Activated gamma-delta T cell treated with anti-CD3 and anti-CD28 coated beads, Interleukin-2, amount 50 U/mL, for 16 hours (primary cell): ENCODE measurements around the gene RFTN1.

ENCODE experiments used
- DNase-seq: peaks from one replicate; pipeline ENCODE4 v3.0.0-alpha.2; 2020; ENCODE audit warnings: low read depth

Gene RFTN1

DNA sequence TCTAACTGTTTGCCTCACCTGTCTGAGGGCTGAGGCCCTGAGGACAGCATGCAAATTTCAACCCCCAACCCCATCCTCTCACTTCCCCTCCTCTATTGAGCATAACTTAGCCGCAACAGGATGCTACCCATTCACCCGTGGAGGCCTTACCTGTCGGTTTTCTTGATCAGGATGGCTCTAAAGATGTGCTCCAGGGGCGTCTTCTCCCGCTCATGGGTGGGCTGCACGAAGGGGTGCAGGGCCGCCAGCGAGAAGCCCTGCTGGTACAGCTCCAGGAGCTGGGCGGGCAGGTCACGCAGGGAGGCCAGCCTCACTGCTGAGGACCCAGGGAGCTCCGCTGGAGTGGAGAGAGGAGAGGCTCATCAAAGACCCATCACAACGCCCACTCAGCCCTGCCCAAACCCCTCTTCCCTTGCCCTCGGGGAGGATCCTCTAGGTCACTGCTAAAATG is 79.8 kb downstream of the RFTN1 start:
- no peak for DNase-seq

DNA sequence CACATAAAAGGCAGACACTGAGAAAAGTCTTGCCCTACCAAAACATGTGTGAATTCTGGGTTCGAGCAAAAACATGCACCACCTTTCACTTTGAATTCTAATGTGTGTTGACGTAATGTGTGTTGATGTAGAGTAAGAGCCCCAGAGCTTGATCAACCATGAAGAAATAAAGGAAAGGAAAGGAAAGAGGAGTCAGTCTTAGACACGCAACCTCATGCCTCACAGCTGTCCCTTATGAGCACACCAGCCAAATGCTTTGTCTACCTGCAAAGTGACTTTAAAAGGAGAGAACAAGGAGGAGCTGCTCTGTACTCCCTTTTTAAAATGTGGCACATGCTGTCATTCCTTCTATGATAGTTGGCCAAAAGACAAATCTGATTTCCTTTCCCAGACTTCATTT is 80.8 kb downstream of the RFTN1 start:
- DNase-seq, result no peak

DNA sequence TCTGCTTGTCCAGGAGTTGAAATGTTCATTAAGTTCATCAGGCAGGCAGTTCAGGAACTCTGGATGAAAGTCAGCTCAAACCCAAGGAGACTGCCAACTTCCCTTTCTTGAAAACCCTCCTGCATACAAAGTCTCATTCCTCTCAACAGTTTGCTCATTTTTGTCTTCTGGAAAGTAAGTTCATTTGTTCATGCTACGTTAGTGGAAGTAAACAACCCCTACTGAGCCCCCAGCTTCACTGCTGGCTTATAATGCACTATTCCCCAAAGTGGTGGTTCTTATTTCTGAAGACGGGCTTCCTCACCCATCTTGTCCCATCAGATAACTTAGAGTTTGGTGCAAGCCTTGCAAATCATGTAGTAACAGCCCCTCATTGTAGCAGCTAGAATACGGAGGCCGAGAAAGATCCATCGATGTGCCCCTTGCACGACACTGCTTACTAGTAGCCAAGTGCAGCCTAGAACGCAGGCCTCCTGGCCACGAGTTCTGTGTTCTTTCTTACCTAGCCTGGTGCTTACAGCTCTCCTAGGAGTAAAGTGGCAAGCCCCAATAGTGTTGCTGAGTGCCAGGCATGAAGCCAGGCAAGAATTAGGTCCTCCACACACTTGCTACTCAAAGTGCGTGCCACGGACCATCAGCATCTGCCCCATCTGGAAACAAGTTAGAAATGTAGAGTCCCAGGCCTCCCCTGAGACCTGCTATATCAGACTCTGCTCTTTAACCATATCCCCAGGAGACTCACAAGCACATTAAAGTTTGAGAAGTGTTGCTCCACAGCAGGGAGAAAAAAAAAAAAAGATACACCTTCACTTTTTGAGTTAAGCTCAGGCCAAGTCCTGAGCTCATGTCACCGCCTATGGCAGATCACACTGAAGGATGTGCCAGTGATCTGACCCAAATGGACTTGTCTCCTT is 82.5 kb downstream of the RFTN1 start:
- no peak for DNase-seq

DNA sequence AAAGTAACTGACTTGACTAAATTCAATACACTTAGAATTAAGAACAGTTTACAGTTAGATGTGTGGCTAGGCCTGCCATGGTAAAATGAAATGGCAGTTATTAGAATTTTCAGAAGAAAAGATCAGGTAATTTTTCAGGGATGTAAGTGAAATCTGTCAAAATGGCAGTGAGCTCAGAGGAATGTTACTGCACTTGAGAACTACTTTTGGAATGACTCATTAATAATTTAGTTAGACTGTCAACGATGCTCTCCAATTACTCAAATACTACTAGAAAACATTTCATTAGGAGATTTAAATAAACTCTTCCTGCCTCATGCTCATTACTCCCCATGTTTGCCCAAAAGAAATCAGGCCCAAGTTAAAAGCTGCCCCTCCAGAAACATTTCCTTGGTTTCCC is 84.4 kb downstream of the RFTN1 start:
- DNase-seq, result no peak

DNA sequence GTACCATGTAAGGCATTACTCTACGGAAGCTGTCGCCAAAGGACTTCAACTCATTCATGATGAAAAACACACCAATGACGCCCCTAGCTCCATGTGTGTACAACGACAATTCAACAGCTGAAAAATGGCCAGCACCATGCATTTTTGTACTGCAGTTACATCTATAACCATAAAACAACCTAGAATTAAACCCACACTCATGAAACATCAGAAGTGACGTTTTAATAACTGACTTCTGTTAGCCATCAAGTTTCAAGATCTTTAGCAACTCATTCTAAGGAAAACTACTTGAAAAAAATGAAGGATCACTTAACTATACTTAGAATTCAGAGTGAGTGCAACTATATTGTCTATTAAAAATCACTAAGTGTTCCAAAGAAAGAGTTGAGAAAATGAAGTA is 84.9 kb downstream of the RFTN1 start:
- no peak for DNase-seq

DNA sequence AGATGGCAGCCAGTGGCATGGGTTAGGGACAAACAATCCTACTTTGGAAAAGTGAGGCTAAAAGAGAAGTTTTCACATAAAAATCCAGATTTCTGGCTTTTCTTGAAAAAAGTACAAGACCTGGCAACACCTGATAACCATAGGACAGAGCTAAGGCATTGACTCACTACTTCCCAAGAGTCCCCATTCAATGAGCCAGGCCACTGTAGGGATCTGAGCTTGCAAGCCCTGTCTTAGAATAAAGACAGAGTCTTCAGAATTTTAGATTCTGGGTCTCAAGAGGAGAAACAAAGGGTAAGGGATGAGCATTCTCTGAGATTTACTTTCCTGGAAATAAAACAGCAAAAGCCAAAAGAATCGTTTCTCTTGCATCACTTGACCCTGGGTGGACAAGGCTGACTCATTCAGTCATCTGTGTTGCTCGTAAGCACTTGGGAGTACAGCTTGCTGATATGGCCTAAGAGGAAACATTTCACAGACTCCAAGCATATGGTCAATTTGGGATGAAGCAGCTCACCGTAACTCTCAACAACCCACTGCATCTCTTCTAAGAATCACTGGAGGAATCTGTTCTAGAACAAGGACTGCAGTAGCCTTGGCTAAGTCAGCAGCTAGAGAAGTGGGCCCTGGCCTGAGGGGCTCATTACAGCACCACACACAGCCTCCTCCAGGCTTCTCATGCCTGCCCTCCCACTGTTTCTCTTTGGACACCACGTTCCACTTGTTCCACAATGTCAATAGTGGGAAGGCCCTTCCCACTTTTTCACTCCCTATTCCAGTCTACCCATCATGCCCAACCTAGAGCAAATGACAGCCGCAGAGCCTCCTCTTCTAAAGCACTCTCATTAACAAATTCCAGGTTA is 86.2 kb downstream of the RFTN1 start:
- DNase-seq, result no peak

DNA sequence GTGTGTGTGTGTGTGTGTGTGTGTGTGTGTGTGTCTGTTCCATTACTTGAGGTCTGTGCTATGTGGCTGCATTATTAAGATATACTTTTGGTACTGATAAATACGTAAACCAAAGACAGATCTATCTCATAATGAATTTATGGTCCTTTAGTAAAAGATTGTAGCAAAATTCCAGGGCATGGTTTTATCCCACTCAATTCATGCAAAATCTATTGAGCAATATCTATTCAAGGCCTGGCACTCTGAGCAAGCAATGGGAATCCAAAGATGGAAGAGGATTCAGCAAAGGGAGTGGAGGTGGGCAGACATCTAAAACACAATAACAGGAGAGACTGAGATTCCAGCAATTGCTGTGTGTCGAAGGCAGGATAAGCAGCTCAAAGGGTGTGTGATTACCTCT is 86.8 kb downstream of the RFTN1 start:
- no peak for DNase-seq

DNA sequence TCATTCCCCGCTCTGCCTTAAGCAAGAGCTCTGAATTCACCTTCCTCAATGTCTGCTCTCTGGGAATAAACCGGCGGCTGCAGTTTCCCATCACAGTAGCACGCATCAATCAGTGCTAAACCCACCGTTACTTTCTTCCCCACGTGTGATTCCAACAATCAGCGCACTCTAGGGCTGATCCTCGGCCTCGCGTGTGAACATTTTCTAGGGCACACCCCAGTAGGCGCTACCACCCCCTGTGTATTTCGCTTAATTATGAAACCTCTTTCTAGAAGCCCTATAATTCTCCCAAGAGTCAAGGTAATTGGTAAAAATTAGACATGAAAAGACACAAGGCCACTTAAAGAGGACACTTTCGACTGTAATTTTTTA is 87.5 kb downstream of the RFTN1 start:
- no peak for DNase-seq

DNA sequence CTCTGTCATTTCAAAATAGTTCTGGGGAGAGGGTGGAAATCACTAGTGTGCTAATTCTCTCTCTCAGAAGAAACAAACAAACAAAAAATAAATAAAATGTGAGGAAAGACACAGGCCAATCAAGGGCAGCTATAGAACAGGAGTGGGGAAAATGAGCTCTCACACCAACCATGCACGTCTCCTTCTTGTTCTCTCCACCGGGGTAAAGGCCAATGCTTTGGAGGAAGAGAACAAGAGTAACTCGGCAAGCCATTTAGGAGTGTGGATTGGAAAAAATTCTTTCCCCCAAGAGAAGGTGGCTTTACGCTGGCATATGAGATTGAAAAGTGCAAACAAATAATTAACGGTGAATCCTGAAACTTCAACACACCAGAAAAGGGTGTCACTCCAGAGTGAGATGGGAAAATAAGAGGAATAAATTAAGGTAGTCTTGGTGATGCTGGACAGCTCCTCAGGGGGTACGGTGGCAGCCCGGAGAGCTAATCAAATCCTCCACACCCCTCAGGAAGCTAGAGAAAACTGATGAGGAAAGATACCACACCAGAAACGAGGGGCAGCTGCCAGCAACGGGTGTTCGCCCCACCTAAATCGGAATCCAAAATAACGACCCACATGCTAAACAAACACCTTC is 88.0 kb downstream of the RFTN1 start:
- DNase-seq, result no peak

DNA sequence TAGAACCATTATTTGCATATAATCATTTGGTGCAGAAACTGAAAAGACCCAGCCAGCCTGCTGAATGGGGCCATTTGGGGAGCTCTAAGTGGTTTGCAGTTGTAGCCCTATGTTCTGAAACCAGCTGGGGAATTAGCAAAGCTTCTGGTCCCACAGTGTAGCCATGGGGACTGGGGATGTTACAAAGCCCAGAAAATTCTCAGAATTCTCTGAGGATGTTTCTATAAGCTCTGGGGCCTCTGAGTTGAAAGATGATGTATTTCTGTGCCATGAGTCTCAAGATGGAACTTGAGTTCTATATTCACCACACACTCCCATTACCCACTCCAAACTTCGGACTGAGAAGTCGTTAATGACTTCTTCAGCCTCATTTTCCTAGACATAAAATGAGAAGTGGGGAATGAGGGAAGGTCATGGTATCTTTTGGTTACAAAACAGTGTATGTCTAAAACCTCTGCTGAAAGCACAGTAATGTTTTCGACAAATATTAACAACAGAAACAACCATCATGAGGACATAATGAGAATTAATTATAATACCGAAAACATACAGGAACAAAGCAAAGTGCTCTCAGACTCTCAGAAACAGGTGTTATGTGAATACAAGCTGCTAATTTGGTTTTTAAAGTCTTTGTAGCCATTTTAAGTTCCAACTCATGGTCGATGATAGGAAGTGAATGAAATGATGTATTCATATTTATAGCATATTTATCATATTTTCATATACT is 89.4 kb downstream of the RFTN1 start:
- no peak for DNase-seq

DNA sequence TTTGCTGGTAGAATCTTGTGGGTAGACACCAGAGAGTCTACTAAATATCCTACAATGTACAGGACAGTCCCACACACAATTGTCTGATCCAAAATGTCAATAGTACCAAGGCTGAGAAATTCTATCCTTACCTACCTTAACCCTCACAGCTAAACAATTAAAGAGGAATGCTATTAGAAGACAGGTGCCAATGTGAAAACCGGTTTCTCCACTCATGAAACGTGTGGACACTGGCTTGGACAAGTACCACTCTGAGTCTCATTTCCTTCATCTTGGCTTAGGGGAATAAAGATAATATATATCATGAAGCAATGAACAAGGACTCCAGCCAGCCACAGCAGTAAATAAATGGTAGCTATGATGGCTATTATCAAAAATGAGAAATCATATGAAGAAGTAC is 90.2 kb downstream of the RFTN1 start:
- DNase-seq, result no peak

DNA sequence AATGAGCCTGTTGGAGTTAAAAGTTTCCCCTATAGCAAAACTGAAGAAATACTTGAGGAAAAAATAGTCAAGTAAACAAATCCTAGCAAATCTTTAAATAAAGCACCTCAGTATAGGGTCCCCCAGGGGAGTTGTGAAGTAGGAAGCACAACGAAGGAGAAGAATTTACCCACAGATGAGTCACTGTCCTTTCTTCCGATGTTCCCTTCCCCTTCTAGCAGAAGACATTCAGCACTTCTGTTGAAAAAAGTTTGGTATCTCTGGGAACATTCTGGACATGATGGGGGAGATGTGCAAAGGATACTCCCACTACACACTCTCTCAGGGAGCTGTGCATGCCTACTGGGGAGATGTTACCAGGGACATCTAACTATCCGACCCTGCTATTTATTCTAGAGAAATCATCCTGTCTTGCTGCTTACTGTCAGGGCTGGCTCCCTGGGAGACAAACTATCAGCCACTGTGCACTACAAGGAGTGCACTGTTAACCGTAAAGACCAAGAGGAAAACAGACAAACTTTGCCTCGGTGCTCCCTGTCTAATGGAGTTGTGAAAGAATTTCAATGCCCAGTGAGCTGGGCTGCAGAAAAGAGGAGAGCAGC is 93.8 kb downstream of the RFTN1 start:
- no peak for DNase-seq

DNA sequence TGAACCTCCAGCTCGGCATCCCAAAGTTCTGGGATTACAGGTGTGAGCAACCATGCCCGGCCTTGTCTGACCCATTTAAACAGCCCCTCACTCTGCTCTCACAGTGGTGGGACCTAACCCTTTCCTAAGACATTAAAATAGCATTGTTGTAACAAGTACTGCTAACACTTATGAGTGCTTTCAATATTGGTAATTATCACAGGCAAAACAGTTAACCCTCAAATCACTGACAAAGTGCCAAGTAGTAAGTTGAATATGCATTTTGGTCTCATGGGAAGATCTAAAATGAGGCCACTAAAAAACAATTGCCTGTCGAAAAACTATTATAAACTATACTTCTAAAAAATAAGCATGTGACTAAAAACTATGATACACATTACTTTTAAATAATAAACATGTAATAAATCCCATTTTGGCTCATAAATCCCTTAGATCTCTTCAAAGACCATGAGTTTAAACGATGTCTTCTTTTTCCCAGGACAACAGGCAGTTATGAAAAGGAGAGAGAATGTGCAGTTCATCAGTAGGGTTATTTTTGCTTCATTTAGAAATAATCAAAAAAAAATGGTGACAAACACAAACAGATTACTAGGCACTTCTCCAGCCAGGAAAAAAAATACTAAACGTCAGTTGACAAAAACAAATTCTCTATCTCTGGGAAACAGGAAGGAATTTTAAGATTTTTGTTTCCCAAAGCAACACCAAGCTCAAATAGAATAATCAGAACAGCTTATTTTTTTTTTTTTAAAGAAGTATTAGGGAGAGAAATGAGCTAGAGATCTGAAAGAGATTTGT is 95.4 kb downstream of the RFTN1 start:
- no peak for DNase-seq

DNA sequence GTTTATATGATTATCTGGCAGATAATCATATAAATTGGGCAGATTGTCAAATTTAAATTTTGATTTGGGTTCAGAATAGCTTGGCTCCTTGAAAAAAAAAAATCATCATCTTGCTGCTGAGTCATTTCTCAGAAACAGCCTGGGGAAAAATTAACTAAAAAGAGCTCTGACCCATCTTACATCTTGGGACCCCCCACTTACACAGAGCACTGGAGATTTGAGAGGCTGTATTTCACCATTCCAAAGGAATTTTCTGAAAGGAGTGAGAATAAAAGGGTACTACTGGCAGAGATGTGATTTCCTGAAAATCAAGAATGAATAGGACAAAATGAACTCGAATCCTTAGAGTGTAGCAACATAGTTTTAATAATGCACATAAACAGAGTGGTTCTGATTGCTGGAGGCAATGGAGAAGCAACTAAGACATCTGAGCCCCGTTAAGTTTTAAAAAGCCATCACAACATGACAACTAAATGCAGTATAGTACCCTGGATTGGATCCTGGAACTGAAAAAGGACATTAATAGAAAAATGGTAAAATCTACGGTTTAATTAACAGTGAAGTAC is 97.5 kb downstream of the RFTN1 start:
- DNase-seq, result no peak

DNA sequence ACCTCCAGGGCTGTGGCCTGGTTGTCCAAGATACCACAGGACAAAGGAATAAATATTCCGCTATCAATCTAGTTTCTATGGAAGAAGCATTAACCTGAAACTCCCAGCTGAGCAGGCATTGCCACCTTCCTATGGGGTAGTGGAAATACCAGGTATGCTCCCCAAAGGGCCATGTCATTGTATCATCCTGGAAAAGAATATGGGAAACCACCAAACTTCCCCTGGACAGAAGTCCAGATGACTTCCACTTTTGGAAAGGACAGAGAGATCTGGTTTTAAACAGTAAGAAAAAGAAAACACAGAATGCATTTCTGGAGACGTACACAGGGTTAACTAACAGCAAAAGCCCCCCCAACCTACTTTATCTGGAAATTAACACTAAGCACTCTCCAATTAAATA is 100.2 kb downstream of the RFTN1 start:
- no peak for DNase-seq

DNA sequence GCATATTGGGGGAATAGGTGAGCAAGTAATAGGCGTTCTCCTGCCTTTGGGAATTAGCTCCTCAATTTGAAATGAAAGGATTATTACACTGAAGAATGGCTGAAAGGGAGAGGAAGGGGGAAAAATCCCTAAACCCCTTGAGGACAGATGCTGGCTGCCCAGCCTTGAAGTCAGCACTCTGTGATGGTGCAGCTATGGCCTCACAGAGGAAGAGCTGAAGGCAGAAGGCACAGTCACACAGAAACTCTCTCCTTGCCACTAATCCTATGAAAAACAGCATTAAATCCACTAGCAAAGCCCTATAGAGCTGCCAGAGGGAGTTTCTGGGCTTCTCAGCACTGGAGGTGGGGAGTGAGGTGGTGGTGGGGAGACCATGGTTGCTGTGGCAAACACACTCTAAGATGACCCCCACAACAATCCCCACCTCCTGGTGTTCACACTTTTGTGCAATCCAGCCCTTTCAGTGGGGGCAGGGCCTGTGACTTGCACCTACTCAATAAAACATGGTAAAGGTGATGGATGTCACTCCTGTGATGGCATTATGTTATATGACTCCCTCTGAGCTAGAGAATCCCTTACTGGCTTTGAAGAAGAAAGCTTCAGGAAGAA is 101.2 kb downstream of the RFTN1 start:
- DNase-seq, result no peak

DNA sequence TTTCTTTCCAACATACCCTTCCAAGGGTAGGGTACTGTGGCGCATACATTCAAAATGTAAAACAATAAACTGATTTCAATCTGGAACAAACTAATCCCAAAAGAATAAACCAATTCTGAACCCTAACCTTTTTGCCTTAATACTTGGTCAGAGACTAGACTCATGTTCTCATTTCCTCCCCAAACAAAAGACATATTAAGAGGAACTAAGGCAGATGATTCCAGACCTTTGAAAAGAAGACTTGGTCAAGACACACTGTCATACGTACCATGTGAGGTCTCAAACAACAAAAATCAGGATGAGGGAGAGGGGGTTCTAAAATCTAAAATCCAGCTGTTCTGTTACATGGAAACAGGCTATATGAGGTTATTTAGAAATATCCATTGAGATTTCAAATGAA is 102.1 kb downstream of the RFTN1 start:
- DNase-seq, result no peak

DNA sequence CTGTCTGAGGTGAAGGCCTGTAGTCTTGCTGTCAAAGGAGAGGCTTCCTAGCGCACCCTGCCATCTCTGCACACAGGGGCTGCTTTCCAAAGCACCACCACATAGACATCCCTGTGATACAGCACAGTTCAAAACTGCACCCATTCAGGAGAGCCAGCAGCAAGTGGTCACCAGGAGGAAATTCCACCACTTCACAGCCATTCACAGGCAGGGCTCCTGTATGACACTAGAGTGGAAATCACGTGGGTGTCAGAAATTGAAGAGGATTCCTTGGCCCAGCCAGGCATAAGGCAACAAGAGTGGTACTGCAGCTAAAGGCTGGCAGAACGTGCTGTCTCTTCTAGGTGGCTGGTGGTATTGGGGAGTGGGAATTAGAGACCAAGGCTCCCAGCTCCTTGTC is 102.8 kb downstream of the RFTN1 start:
- DNase-seq, result no peak

DNA sequence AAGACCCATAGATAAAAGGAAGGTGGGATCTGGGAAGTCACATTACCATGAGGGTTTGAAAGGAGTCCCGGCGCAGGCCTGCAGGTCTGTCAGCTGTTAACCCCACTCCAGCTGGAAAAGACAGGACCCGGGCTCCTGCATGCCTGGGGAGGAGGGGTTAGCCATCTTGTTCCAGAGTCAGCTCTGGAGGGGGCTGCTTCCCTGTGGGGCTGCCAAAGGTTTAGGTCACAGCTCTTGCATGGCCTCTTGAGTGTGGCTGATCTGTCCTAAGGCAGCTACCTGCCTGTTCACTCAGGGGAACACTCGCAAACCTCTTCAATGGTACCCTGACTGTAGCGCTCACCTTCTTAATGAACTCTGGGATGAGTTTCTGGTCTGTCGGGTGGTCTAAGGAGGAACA is 104.5 kb downstream of the RFTN1 start:
- DNase-seq, result no peak

DNA sequence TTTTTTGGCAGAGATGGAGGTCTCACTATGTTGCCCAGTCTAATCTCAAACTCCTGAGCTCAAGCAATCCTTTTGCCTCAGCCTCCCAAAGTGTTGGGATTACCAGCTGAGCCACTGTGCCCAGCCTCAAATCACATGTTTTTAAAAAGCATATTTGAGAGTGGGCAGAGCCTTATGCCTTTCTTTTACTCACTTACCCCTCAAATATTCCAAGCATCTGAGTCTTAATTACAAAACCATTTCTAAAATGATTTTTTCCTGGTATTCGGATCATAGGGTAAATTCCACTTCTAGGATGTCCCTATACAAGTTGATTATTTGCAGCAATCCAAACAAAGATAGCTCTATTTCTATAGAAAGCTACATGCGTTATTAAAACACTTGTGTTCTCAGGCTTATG is 106.1 kb downstream of the RFTN1 start:
- DNase-seq, result no peak
